GM18517 (cell line): ENCODE results near the gene CYBC1.
A peak's percentile ranks its signal among the peaks of the same experiment; 100 is the strongest.

Source experiments
- ATAC-seq: cut with Tn5 transposase; IDR thresholded peaks from one replicate; pipeline ENCODE4 v1.9.1; 2021; ENCODE audit warnings: mild to moderate bottlenecking, moderate library complexity; ENCODE audit not compliant: unreplicated experiment

The CYBC1 gene

DNA sequence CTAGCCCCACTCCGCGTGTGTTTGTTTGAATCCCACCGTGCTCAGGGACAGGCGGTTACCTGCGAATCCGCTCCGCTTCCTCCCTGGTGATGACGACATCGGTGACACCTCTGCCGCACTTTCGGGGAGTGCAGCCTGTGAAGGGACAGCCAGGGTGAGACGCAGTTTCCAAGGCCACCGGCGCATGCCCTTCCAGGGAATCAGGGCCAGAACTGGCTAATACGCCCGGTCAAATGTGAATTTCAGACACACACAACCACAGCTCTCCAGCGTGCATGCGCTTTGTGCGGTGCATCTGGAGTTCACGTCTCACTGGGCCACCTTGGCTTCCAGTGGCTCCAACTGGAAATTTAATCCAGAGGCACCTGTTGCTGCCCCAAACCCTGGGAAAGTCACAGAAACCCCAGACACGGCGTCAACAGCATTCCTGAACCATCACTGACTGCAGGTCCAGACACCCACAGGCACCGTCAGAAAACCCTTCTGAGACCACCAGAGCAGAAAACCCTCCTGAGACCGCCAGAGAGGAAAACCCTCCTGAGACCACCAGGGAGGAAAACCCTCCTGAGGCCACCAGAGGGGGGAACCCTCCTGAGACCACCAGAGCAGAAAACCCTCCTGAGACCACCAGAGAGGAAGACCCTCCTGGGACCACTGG, 39.0 kb downstream of the CYBC1 start:
- ATAC-seq, result no peak

DNA sequence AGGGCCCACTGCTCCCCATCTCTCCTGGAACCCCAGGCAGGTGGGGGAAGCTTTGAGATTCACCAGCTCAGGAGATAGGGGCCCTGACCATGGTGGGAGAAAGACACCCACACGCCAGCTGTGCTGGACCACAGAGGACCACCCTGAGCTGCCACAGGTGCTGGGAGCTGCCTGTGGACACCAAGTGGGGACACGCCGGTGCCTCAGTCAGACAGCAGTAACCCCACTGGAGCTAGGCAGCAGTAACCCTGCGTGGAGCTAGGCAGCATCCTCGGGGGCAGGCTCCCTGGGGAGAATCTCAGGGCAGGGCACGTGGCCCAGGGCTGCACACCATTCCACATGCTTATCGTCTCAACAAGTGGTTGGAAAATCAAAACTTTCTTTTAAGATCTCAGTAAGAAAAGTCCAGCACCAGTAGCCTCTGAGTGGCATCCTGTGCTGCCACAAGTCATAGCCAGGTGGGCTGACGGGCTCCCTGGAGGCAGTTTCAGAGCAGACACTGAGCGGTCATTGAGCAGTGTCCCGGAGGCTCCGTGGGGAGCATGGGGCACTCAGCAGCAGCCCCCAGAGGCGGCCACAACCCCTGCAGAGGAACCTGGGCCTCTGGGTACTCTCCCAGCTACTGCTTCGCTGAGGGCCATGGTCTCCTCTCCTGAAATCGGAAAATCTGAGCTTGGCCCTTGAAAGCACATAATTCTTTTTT, 40.4 kb downstream of the CYBC1 start:
- ATAC-seq, result no peak

DNA sequence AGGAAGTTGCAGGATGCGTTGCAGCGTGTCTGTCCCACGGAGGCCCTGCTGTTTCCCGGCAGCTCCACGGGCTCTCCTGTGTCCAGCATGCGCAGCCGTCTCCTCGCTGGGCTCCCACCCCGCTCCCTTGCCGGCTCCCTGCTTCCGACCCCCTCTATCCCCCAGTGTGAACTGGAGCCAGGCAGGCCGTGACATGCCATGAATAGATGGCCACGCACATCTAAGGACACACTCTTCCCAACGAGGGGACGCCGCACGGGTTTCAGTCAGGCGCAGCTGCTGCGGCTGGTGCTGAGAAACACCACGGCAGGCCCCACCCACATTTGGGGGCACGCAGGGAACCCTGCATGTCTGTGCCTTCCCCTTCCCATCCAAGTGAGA, 41.6 kb downstream of the CYBC1 start:
- ATAC-seq, result no peak

DNA sequence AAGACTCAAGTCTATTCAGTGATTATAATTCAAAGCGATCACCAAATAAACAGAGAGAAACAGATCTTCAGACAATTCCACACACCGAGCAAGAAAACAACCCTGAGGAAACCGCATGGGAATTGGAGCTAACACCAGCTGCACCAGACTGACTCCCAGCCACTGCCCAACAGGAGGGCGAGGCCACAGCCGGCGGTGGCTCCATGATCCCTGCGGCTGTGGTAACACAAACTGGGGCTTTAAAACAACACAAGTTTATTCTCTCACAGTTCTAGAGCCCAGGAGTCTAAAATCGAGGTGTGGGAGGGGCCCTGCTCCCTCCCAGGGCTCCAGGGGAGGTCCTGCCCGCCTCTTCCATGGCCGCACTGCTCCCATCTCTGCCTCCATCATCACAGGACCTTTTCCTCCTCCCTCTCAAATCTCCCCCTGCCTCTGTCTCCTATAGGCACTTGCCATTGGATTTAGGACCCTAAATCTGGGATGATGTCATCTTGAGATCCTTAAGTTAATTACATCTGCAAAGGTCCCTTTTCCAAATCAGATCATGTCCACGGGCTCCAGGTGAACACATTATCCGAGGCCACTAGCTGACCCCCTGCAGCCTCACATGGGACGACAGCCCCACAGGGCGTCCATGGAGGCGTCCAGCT, 42.1 kb downstream of the CYBC1 start:
- no peak for ATAC-seq

DNA sequence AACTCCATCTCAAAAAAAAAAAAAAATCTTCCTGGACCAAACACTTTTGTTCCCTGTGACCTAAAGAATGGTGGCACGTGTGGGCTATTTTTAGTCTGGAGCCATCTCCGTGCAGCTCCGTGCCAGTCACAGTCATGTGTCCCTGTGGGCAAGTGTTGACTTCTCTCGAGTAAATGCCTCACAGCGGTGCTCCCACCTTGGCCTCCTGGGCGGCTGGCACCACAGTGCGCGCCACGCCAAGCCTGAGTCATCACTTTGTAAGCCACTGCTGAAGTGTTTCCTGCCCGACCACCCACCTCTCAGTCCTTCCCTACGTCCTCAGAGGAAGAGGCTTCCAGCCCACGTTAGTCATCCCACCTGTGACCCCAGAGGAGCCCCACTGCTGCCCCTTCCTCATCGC, 43.3 kb downstream of the CYBC1 start:
- ATAC-seq, result no peak

DNA sequence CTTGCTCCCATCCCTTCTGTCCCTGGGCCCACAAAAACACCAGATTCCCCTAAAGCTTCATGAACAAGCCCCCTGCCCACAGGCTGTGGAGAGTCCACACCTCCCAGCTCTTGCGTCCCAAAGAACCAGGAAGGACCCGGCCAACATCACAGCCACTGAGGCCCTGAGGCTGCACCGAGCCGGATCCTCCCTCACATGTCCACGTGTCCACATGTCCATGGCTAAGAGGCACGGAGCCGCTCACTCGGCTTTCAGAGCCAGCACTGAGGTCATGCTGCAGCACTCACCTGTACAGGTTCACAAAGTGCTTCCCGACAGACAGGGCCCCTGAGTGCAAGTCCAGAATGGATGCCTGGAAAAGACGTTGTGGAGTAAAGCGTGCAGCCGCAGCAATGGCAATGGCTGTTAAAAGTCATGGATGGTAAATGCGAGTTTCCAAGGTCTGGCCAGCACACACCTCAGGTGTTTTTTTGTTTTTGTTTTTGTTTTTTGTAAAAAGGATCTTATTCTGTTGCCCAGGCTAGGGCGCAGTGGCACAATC, 44.4 kb downstream of the CYBC1 start:
- ATAC-seq, result no peak

DNA sequence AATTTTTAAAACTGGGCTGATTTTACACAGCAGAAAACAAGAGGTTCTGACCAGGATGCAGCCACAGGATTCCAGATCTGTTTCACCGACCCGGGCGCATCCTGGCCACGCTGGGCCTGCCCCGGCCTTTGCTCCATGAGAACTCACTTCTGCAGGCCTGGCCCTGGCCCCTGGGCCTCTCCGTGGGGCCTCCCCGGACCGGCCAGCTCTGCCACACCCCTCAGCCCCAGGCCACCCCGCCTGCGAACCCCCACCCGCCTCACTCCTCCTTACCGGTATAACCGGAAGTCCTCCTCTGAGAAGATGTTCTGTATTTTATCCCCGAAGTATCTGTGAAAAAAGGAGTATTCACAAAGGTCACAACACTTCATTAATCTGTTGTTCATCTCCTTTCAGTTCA, 45.5 kb downstream of the CYBC1 start:
- no peak for ATAC-seq

DNA sequence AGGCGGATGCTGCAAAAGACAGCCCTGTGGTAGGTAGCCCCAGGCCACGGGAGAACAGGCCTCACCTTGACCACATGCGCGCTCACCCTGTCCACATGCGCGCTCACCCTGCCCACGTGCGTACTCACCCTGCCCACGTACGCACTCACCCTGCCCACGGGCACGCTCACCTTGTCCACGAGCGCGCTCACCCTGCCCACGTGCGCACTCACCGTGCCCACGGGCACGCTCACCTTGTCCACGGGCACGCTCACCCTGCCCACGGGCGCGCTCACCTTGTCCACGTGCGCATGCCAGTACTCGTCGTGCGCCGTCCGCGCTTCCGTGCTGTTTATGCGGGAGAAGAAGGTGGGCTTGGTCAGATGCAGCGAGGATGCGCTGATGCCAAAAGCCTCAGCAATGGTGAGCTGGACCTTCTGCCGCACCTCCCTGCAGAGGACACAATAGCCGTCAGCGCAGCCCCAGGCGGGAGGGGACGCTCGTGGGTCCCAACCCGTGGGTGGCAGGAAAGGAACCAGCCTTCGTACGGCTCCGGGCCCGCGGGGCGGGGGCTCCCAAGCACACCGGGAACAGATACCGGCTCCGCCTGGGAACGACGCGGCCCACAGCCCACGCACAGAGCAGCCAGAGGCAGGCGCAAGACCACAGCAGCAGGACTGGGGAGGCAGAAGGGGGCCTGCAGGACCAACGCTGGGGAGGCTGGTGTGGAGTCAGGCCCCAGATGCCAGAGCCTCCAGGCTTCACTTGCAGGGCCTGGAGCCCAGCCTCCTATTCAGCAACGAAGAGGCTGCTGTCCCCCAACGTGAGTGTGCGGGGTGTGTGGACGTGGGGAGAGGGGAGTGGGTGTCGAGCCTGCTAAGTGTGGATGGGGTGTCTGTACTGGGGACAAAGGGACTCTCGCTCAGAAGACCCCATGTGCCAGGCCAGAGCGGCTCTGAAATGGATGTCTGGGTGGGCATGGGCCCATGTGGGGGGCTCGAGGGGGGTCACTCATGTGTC, 46.6 kb downstream of the CYBC1 start:
- ATAC-seq, result no peak

DNA sequence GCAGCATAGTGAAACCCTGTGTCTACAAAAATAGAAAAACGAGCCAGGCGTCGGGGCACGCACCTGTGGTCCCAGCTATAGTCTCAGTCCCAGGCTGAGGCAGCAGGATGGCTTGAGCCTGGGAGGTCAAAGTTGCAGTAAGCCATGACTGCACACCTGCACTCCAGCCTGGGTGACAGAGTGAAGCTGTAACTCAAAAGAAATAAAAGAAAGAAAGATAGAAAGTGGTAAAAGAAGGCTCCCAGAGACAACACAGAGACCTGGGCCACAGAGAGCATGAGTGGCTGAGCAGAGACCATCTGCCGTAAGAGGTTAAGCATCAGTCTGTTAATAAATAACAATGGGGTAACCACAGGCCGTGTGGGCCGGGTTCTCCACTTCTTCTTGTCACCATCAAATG, 47.7 kb downstream of the CYBC1 start:
- ATAC-seq, result peak; percentile 82

DNA sequence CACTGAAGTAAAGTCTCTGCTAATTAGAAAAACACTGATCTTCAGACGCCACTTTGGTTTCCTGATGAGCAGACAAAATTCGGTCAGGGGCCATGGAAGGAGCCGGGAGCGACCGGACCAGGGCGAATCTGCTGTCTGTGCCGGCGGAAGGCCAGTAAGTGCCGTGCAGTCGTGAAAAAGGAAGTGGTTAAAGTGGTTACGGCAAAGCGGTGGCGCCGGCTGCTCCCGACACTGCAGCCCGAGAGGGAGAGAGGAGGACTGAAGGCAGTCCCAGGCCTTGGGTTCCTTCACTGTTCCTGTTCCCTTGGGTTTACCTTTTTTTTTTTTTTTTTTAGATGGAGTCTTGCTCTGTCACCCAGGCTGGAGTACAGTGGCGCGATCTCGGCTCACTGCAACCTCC, 49.7 kb downstream of the CYBC1 start:
- no peak for ATAC-seq

DNA sequence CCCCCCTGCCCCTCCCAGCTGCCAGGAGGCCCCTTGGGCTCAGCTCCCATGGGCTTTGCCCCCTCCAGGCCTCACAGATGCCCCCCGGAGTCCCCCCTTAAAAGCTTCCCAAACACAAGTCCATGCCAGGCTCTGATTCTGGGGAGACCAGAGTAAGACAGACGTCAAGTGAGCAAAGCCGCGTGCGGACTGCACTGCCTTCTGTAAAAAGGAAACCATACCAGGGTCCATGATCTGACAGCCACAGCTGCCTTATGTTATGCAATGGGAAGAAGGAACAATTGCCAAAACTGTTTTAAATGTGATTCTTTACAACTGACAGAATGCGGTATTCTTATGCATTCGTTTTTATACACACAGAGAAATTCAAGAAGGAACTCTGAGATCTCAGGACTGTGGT, 50.3 kb downstream of the CYBC1 start:
- ATAC-seq, result no peak

DNA sequence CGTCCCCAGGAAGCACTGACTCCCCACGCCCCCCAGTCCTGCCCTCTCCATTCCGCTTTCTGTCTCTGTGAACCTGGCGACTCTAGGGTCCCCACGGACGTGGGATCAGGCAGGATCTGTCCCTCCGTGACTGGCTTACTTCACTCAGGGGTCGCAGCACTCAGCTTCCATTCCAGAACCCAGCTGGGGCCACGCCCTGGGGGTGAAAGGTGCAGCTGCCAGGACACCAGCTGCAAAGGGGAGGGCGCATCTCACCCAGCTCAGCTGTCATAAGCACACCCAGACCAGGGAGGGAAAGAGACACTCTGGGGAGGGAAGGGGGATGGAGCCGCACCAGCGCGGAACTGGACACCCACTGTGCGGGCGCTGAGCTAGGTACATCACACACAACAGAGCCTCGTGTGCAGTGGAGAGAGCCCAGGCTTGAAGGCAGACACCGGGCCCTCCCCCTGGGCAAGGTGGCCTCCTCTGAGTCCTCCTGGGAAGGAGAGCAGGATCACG, 50.9 kb downstream of the CYBC1 start:
- ATAC-seq, result no peak

DNA sequence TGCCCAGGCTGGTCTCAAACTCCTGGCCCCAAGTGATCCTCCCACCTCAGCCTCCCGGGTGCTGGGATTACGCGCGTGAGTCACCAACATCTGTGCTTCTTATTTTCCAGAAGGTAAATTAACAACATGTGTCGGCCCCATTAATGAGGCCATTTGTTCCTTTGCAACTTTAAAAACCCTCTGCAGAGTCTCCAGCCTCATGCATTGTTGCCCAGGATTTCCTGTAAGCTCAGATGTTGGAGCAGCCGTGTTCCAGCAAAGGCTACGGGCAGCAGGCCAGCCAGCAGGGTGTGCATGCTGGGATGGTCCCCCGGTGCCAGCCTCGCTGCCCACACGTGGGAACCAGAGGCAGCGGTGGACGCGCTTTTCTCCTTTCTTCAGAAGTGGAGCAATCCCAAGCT, 51.5 kb downstream of the CYBC1 start:
- ATAC-seq, result no peak

DNA sequence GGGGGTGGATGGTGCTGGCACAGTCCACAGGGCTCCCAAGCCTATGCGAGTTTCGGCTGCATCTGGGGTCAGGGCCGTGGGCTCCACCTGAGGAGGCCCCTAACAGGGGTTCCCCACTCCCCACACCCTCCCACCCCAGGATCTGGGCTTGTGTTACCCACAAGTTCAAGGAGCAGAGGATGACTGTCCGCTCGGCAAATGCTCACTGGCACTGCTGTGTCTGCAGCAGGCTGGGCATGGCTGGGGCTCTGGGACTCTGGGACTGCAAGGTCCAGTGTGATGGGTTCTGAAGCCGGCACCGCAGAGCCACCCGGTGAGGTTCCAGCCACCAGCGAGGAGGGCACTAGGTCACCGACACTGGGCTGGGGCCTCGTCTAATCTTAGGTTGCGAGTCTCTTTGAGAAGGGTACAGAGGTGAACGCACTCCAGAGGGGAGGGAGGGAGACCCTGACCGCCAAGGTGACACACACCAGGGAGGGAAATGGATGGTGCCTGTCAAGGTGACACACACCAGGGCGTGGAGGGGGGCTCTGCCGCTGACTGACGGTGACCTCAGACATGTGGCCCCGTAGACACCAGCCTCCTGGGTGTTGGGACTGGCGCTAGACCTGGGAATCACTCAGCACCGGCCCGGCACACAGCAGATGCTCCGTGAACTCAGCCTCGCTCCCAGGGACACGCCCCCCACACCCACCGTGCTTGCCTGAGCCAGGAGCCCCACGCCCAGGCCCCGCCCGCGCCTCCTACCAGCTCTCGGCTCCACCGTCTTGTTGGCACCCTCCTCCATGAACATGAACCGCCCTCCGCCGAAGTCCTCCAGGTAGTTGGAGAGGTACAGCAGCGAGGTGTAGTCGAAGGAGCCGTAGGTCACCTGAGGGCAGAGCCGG, 52.9 kb downstream of the CYBC1 start:
- ATAC-seq, result no peak

DNA sequence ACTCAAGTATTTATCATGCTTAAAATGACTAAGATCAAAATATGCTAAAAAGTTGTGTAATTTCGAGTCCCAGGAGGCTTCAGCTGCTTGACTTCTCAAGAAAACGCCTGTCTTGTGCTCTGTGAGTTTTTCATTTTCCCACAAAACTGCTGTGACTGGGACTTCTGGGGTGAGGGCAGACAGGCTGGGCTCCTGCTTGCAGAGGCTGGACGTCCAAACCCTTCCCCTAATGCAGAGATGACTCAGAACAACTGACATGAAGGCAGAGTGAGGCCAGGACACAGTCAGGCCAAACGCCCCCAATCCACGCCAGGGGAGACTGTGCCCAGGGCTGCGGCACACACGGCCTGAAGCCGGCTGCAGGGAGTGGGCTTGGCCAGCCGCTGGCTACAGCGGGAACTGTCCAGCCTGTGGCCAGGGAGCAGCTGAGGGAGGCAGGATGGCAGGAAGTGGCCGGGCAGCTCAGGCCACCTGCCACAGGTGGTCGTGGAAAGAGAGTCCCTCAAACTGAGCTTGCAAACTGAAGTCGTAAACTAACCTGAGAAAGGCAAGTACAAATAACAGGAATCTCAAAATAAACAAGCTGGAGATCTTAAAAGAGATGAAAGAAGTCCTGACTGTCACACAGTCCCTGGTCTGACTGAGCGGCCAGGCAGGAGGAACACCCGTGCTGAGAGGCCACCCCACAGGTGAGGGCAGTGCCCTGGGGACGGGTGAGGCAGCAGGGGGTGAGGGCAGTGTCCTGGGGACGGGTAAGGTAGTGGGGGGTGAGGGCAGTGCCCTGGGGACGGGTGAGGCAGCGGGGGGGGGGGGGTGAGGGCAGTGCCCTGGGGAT, 53.7 kb downstream of the CYBC1 start:
- no peak for ATAC-seq

DNA sequence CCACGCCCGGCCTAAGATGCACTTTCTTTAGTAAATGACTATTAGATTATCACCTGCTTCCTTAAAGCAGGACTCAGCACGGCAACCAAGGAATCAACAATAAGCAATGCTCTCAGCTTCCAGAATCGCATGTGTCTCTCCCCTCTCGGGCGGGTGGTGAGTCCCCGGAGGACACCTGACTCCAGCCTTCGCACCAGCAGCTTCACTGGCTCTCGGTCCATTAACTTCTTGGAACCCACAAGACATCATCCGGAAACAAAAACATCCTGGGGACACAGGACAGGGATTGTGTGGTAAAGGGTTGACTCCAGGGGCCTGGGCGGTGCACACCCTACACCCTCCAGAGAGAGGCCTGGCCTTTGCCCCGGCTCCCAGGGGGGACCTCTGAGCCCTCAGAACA, 56.3 kb downstream of the CYBC1 start:
- ATAC-seq, result no peak

DNA sequence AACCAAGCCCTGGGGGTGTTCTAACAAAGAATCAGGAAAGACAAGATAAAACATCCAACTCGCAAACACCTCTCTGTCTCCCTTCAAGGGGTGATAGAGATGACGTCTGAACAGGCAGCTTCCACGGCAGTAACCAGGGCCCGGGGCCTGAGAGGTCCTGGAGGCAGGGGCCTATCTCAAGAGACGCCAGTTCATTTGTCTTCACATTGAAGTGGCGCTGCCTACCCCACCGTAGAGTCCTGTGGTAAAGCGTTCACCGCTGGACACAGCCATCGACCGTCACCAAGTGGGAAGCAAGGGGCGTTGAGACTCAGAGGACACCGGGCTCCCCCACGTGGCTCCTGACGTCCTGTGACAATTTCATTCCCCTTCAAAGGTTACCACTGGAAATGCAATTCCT, 57.6 kb downstream of the CYBC1 start:
- no peak for ATAC-seq
